HG03571 (cell line): ENCODE measurements around the gene SP5.
"Not testable (repeated sequence)": the region's sequence is repeated elsewhere in the genome, so short reads cannot be mapped to it uniquely, and the experiment has no call there.

Experiments
- ATAC-seq: cut with Tn5 transposase; IDR thresholded peaks from one replicate; pipeline ENCODE4 v1.9.1; 2021; ENCODE audit not compliant: unreplicated experiment

The SP5 gene

DNA sequence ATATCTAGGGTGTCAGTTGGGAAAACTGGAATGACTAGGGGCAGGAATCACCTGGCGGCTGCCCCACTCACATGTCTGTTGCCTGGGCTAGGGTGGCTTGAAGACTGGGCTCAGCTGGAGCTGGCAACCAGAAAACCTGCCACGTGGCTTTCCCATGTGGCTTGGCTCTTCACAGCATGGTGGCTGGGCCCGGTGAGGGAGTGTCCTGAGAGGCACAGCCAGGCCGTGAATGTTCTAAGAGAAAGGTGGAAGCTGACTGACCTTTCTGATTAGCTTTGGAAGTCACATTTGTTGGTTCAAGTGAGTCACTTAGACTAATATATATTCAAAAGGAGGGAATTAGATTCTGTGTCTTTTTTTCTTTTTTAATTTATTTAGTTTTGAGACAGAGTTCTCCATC, 22.7 kb downstream of the SP5 start:
- ATAC-seq: no peak

DNA sequence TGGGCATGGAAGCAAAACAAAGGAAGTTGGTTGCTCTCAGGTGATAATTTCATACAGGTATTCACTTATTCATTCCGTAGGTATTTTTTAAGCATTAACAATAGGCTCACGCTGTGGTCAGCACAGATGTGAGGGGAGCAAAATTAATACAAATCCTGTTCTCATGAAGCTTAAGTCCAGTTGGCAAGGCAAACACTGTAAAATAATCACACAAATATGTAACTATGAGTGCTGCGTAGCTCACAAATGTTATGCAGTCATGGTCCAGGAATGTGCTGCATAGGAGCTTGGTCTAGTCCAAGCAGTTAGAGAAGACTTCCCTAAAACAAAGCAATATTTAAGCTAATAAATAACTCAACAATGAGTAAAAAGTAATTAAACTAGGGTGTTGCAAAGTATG, 23.9 kb downstream of the SP5 start:
- no peak for ATAC-seq

DNA sequence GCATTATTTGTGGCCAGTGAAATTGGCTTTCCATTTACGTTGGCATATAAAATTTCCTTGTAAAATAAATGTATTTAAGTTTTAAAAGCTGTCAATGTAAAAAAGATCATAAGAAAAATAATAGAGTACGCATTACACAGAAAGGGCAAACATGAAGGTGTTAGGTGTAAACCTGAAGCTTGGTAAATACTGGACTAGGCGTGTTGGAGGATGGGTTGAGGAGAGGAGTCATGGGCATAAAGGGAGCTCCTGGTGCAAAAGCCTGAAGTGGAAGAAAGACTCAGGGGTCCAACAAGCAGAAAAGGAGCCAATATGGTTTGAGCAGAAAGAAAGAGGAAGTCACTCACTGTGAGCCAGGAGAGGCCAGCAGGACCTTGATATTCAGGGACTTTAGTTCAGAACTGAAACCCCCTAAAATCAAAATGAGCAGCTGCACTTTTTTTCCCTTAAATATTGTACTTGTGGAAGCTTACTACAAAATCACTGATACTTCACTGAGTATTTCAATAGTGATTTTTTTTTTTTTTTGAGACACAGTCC, 24.4 kb downstream of the SP5 start:
- ATAC-seq: no peak

DNA sequence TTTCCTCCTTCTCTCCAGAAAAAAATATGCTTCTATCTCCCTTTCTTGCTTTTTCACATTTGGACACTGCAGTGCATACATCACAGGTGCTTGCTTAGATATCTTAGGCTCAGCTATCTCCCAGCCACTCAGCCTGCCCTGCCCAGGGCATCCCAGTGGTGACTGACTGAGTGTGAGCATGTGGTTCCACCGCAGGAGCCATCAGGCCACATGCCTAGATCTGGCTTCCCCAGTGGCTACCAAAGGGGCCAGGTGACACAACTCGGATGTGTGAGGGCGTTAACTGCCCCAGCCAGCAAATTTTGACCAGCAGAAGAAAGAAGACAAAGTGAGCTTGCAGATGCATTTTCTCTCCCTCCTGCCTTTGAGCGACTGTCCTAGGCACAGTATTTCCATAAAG, 25.5 kb downstream of the SP5 start:
- ATAC-seq: no peak

DNA sequence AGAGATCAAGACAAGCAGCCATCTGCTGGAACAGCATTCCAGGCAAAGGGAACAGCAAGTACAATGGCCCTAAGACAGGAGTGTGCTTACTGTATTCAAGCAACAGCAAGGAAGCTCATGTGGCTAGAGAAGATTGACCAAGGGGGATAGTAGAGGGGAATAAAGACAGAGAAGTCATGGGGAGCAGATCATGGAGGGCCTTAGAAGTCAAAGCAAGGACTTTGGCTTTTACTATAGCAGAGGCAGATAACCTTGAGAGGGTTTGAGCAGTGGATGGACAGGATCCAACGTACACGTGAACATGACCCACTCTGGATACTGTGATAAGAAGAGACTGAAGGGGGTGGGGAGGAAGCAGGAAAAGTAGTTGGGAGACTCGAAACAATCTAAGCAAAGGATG, 26.9 kb downstream of the SP5 start:
- ATAC-seq: no peak

DNA sequence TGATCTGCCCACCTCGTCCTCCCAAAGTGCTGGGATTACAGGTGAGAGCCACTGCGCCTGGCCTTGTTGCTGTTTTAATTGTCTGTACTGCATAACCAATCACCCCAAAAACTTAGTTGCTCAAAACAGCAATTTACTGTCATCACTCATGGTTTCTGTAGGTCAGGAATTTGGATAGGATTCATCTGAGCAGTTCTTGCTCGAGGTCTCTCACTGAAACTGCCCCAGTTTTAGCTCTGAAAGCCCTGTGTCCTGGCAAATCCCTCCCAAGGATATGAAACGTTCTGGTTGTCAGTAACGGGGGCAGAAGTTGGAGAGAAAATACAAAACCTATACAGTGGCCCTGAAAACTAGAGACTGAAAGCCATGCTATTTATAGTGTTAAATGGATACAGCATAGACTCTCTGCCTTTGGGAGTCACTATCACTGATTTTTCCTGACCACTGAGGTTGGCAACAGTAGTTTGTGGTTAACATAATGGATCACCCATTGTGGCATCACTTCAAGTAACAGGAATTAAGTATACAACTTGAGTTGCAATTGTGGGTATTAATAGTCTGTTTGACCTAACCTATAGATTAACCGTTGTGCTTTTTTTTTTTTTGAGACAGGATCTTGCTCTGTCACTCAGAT, 27.9 kb downstream of the SP5 start:
- ATAC-seq: no peak

DNA sequence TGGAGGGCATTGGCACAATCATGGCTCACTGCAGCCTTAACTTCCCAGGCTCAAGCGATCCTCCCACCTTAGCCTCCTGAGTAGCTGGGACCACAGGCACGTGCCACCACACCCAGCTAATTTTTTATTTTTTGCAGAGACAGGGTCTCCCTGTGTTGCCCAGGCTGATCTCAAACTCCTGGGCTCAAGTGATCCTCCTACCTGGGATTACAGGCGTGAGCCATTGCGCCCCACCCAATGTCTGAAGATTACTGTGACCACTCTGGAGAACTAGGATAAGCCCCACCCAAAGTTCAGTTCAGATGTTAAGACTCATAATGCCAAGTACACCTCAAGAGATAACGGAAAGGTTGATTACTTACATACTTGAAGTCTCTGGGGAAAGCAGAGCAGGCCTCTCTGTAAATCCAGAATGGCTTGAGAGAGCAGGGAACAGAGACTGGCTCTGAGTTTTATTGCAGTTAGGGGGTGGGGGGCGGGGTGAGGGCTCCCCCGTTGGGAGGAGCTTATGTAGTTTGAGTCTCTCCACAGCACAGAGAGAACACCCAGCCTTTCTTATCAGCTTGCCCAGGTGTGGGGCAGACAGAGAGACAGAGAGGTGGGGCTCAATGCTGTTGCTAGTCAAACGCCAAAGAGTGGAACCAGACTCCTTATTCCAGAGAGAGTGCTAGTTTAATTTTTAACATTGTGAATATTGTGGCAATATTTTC, 28.5 kb downstream of the SP5 start:
- ATAC-seq: no peak

DNA sequence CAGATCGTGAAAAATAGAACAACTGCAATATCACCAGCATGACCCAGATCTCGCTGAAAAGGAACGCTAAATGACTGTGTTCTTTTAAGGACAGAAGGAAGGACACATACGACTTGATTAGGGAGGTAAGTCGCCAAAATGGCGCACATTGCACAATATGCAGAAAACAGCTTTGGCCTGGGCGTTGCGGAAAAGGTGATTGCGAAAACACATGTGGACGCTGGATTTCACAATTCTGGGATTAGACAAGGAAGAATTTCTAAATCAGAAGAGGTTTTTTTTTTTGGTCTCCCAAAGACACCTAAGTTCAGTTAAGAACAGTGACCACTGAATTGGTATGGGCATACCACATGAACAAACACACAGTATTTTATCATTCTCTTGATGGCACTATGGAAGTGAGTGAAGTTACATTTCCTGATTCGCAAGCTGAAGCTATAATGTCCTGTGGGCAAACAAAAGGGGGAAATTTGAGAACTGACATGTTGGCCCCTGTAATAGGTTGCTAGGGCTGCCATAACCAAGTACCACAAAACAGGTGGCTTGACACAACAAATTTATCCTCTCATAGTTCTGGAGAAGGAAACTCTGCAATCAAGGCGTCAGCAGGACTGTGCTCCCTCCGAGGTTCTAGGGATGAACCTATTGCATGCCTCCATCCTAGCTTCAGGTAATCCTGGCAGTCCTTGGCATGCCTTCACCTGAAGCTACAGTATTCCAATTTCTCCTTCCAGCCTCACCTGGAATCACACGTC, 29.3 kb downstream of the SP5 start:
- ATAC-seq: no peak

DNA sequence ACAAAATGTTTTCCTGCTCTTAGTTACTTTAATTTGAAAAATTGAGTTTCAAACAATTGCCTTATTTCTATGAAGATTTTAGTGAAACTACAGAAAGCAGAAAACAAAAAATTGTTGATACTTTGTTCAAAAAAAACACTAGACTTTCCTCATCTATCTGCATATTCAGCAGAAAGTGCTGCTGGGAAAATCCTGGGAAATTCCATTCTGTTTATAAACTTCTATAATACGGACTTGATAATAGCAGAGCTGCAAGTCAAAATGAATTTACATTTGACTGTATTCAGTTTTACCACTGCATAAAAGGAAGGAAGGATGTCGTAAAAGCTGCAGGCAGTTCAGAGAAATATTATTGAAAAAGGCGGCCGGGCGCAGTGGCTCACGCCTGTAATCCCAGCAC, 30.2 kb downstream of the SP5 start:
- no peak for ATAC-seq

DNA sequence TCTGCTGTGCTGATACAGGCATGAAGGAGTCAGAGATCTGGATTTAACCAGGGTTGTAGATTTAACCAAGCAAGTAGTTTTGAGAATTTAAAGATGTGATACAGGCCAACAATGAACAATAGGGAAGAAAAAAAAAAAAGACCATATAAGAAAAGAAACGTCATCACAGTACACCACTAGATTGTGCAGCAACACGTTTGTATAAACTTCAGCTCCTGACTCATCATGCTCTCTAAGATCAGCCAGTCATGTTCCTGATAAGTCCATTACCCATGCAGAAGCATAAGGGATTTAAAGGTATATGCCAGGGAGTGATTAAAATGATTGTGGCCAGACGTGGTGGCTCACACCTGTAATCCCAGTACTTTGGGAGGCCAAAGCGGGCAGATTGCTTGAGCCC, 32.8 kb downstream of the SP5 start:
- no peak for ATAC-seq

DNA sequence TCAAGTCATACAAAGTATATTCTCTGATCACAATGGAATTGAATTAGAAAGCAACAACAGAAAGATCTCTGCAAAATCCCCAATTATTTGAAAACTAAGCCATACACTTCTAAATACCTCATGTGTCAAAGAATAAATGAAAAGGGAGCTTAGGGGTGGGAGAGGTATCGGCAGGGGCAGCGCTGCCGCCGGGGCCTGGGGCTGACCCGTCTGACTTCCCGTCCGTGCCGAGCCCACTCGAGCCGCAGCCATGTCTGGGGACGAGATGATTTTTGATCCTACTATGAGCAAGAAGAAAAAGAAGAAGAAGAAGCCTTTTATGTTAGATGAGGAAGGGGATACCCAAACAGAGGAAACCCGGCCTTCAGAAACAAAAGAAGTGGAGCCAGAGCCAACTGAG, 36.4 kb downstream of the SP5 start:
- ATAC-seq: not testable (repeated sequence)

DNA sequence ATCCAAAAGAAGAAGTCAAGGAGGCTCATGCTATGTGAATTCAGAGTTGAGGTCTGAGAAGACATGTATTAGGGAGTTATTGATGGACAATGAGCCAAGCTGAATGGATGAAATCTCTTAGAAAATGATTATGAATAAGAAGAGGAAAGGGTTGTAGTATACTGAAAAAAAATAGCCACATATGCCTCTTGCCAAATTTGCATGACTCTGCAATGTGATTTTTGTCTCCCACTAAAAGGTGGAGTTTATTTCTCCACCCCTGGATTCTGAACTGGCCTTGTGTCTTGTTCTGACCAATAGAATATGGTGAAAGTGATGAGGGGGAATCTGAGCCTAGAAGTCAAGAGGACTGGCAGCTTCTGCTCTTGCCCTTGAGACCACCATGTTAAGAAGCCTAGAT, 46.4 kb downstream of the SP5 start:
- ATAC-seq: no peak

DNA sequence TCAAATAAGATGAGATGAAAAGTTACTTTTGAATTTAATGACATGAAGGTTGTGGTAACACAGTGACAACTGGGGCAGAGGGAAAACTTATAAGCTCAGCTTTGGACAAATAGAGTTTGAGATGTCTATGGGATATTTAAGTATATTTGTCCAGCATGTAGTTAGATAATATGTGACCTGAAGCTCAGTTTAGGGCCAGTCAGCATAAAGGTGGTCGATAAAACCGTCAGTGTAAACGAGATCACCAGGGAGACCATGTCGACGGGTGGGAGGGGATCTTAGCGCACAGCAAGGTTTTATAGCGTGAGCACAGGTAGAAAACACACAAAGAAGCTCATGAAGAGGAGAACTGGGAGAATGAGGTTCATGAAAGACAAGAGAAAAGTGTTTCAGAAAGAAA, 47.6 kb downstream of the SP5 start:
- ATAC-seq: no peak

DNA sequence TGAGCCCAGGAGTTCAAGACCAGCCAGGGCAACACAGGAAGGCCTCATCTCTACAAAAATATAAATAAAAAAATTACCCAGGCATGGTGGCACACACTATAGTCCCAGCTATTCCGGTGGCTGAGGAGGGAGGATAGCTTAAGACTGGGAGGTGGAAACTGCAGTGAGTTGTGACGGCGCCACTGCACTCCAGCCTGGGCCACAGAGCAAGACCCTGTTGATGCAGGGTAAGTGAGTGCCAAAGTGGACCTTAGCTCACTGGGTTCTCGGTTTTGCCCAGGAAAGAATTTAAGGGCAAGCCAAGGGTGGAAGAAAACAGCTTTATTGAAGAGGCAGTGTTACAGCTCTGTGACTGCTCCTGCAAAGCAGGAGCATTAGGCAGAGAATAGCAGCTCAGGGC, 48.1 kb downstream of the SP5 start:
- ATAC-seq: no peak

DNA sequence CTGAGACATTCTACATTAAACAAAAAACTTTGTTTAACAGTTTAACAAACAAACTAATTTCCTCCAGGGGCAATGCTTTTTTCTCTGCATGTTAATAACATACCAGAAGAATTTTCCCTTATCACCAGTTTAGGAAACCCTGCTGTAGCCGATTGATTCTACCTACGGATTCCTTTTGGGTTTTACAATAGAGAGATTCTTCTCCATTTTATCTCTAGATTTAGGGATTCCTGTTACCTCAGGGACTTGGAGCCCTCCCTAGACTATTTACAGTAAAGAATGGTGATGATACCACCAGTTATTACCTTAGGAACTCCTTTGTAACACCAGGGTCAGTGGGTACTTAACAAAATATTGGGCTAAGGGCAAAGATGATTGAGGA, 49.7 kb downstream of the SP5 start:
- ATAC-seq: no peak

DNA sequence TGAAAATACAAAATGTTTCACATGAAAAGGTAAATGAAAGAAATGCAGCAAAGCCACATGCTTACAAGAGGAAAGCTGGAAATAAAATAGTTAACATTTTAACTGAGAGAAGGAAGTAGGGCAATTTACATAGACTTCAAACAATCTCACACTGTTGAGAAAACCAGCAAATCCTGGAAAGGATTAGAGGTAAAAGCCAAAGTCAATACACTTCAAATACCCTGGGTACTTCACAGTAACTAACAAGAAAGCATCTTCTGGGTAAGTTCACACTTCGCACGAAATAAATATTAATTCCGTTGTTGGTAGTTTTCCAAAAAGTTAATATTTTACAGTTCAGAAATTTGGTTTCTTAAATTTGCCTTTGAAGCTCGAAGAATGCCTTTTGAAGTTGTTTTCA, 51.6 kb downstream of the SP5 start:
- no peak for ATAC-seq
